Fibroblast of lung (primary cell): ENCODE data around the gene IGSF6. TPM values are rescaled to one million over a fixed set of nuclear protein-coding genes. Genes with fewer than 3 reads are reported as not detected.

Experiments
- DNase-seq, 2 donors: peaks; one replicate each; pipeline versions ENCODE4 v3.0.0 to v3.0.0-alpha.2; 2010; ENCODE audit warnings: low read depth in 2 of 2
- H2AFZ ChIP-seq: 2 replicates; pipeline ENCODE4 v1.5.1; 2012; ENCODE audit warnings: low read length, control low read depth, inconsistent platforms
- H3K27ac ChIP-seq: 2 replicates; pipeline ENCODE4 v1.5.1; 2011; ENCODE audit warnings: low read length, control low read depth; ENCODE audit not compliant: insufficient read depth
- H3K27me3 ChIP-seq: 2 replicates; pipeline ENCODE4 v1.5.1; 2011; ENCODE audit warnings: mild to moderate bottlenecking, low read length; ENCODE audit not compliant: control insufficient read depth, insufficient read depth
- H3K36me3 ChIP-seq: 2 replicates; pipeline ENCODE4 v1.5.1; 2011; ENCODE audit warnings: low read length; ENCODE audit not compliant: control insufficient read depth, insufficient read depth
- H3K4me1 ChIP-seq: 2 replicates; pipeline ENCODE4 v1.5.1; 2011; ENCODE audit warnings: low read length; ENCODE audit not compliant: control insufficient read depth, insufficient read depth; ENCODE audit errors: extremely low read depth
- H3K4me2 ChIP-seq: 2 replicates; pipeline ENCODE4 v1.5.1; 2011; ENCODE audit warnings: low read length, control low read depth; ENCODE audit not compliant: insufficient read depth; ENCODE audit errors: extremely low read depth
- H3K4me3 ChIP-seq, 4 experiments: fragments of 200-600 bp in 1 of 4; sonication (generic) in 1 of 4; replicated peaks in 1 of 4; 2 replicates each; pipeline ENCODE4 v1.5.1; 2011 to 2016; ENCODE audit warnings: low read length in 4 of 4, low read depth in 3 of 4, mild to moderate bottlenecking in 3 of 4, control low read depth in 2 of 4, inconsistent platforms in 1 of 4, mixed read lengths in 1 of 4; ENCODE audit not compliant: insufficient read depth in 1 of 4; ENCODE audit errors: control extremely low read depth in 1 of 4
- H3K79me2 ChIP-seq: 2 replicates; pipeline ENCODE4 v1.5.1; 2012; ENCODE audit warnings: mild to moderate bottlenecking, low read length, inconsistent platforms; ENCODE audit not compliant: control insufficient read depth, insufficient read depth
- H3K9ac ChIP-seq: 2 replicates; pipeline ENCODE4 v1.5.1; 2011; ENCODE audit warnings: mild to moderate bottlenecking, low read length, control low read depth; ENCODE audit not compliant: insufficient read depth
- H3K9me3 ChIP-seq: 2 replicates; pipeline ENCODE4 v1.5.1; 2012; ENCODE audit warnings: low read depth, low read length; ENCODE audit not compliant: control insufficient read depth, insufficient read depth
- H4K20me1 ChIP-seq: 2 replicates; pipeline ENCODE4 v1.5.1; 2011; ENCODE audit warnings: low read length; ENCODE audit not compliant: control insufficient read depth, insufficient read depth; ENCODE audit errors: extremely low read depth
- CTCF ChIP-seq, 2 donors: IDR thresholded peaks in 1 of 2; conservative IDR thresholded peaks in 1 of 2; 1 replicate in 1 of 2; 2 replicates in 1 of 2; pipeline ENCODE4 v1.5.1; 2011 to 2012; ENCODE audit warnings: low read length in 2 of 2, control low read depth in 1 of 2, inconsistent platforms in 1 of 2, low read depth in 1 of 2, mild to moderate bottlenecking in 1 of 2
- EZH2 ChIP-seq: IDR thresholded peaks from 2 replicates; pipeline ENCODE4 v1.5.1; 2012; ENCODE audit warnings: low read length, control low read depth, mild to moderate bottlenecking; ENCODE audit errors: missing control alignments
- polyA plus RNA-seq, 2 donors: library from polyadenylated mRNA; depleted of rRNA in 1 of 2; stranded (reverse) in 1 of 2; unstranded in 1 of 2; fragments of >200 nt; gene quantifications; 2 replicates each; pipeline ENCODE4 v1.2.1, GENCODE V29; 2011 to 2012; ENCODE audit warnings: missing spikeins in 1 of 2
- total RNA-seq: library from RNA; depleted of rRNA; stranded (reverse); fragments of >200 nt; gene quantifications from 2 replicates; pipeline ENCODE4 v1.2.1, GENCODE V29; 2014

Gene IGSF6
- total and polyA plus RNA-seq, 2 donors (not counting 1 experiment from before 2014, with no cell fraction given): not detected

- Histone ChIP-seq H3K79me2 (peaks cover 13% of the 10 kb centered on the region), H3K9ac (no peak overlapping the region), H3K27ac (no peak overlapping the region)
Observed at GRCh38 chr16:21619765-21620425, 32.5 kb downstream of the IGSF6 start.

GRCh38 chr16:21618281-21618680 is 34.1 kb downstream of the IGSF6 start:
- Histone ChIP-seq H3K4me2 (no peak overlapping the region), H3K9me3 (no peaks in the 10 kb centered on the region), H3K79me2 (peaks cover 28% of the 10 kb centered on the region), H3K4me1 (no peaks in the 10 kb centered on the region), H3K27me3 (no peaks in the 10 kb centered on the region), H3K9ac (no peak overlapping the region), H3K36me3 (no peaks in the 10 kb centered on the region), H2AFZ (no peak overlapping the region), H3K4me3 (no peak overlapping the region), H4K20me1 (no peaks in the 10 kb centered on the region), H3K27ac (no peak overlapping the region)
- no peak for DNase-seq
- TF ChIP-seq EZH2: no peak
- no peak for TF ChIP-seq CTCF (conservative IDR thresholded peaks at IDR 0.05 in 1 of 2, IDR thresholded peaks at IDR 0.05 in 1 of 2; ENCODE audit: low read depth in 1 of 2, low read length in 2 of 2)

More at GRCh38 chr16:21619765-21620425, 32.5 kb downstream of the IGSF6 start:
- no peak overlapping the region for H2AFZ ChIP-seq
- H3K27me3 ChIP-seq: no peaks in the 10 kb centered on the region
- no peaks in the 10 kb centered on the region for H3K9me3 ChIP-seq
- no peak overlapping the region for H3K4me2 ChIP-seq
- H3K4me3 ChIP-seq: no peak overlapping the region
- H4K20me1 ChIP-seq: no peaks in the 10 kb centered on the region
- H3K36me3 ChIP-seq: peaks cover 1% of the 10 kb centered on the region
- no peak for DNase-seq
- TF ChIP-seq CTCF (conservative IDR thresholded peaks at IDR 0.05 in 1 of 2, IDR thresholded peaks at IDR 0.05 in 1 of 2; ENCODE audit: low read depth in 1 of 2, low read length in 2 of 2): no peak
- no peak for TF ChIP-seq EZH2
- no peaks in the 10 kb centered on the region for H3K4me1 ChIP-seq

DNA sequence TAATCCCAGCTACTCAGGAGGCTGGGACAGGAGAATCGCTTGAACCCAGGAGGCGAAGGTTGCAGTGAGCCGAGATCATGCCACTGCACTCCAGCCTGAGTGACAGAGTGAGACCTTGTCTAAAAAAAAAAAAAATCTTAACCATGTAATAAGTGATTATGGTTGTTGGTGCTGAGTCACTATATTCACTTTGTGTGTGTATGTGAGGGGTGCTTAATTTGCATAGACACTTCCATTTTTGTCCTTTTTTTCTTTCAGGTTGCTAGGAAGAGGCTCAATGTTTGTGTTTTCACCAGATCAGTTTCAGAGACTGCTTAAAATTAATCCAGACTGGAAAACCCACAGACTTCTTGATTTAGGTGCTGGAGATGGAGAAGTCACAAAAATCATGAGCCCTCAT is 34.8 kb downstream of the IGSF6 start:
- Histone ChIP-seq H3K4me1 (no peaks in the 10 kb centered on the region), H4K20me1 (no peaks in the 10 kb centered on the region), H3K27ac (no peak overlapping the region), H3K9ac (no peak overlapping the region), H3K79me2 (peaks cover 35% of the 10 kb centered on the region), H3K36me3 (no peaks in the 10 kb centered on the region), H3K4me2 (no peak overlapping the region), H3K4me3 (no peak overlapping the region), H3K27me3 (no peaks in the 10 kb centered on the region), H2AFZ (no peak overlapping the region), H3K9me3 (no peaks in the 10 kb centered on the region)
- TF ChIP-seq EZH2 (no peak), CTCF (conservative IDR thresholded peaks at IDR 0.05 in 1 of 2, IDR thresholded peaks at IDR 0.05 in 1 of 2; ENCODE audit: low read depth in 1 of 2, low read length in 2 of 2) (no peak)
- no peak for DNase-seq
